HG03280 (cell line): ENCODE results near the gene SPOCK1.

Experiments used
- ATAC-seq: cut with Tn5 transposase; IDR thresholded peaks from one replicate; pipeline ENCODE4 v1.9.1; 2021; ENCODE audit warnings: mild to moderate bottlenecking, moderate library complexity; ENCODE audit not compliant: unreplicated experiment

The SPOCK1 gene

GRCh38 chr5:137091472-137091871, 407.7 kb downstream of the SPOCK1 start:
- no peak for ATAC-seq

GRCh38 chr5:137090721-137091120, 408.4 kb downstream of the SPOCK1 start:
- no peak for ATAC-seq

GRCh38 chr5:137090151-137090550, 409.0 kb downstream of the SPOCK1 start:
- ATAC-seq: no peak

GRCh38 chr5:137088175-137088574, 411.0 kb downstream of the SPOCK1 start:
- no peak for ATAC-seq

GRCh38 chr5:137086342-137086741, 412.8 kb downstream of the SPOCK1 start:
- no peak for ATAC-seq

- ATAC-seq: no peak
Measured at GRCh38 chr5:137085206-137085605, 413.9 kb downstream of the SPOCK1 start.

GRCh38 chr5:137084016-137084415, 415.1 kb downstream of the SPOCK1 start:
- ATAC-seq: no peak

GRCh38 chr5:137082951-137083350, 416.2 kb downstream of the SPOCK1 start:
- no peak for ATAC-seq

GRCh38 chr5:137078171-137078665, 420.9 kb downstream of the SPOCK1 start:
- no peak for ATAC-seq

- peak; percentile 87 for ATAC-seq
Measured at GRCh38 chr5:137075163-137075970, 423.8 kb downstream of the SPOCK1 start.

- no peak for ATAC-seq
Measured at GRCh38 chr5:137073189-137073588, 425.9 kb downstream of the SPOCK1 start.

GRCh38 chr5:137072361-137073115, 426.6 kb downstream of the SPOCK1 start:
- no peak for ATAC-seq

- ATAC-seq: no peak
Measured at GRCh38 chr5:137071931-137072330, 427.2 kb downstream of the SPOCK1 start.

GRCh38 chr5:137071526-137071925, 427.6 kb downstream of the SPOCK1 start:
- ATAC-seq: no peak

GRCh38 chr5:137070521-137070920, 428.6 kb downstream of the SPOCK1 start:
- ATAC-seq: no peak

GRCh38 chr5:137069358-137069757, 429.8 kb downstream of the SPOCK1 start:
- ATAC-seq: no peak

GRCh38 chr5:137061382-137061781, 437.7 kb downstream of the SPOCK1 start:
- no peak for ATAC-seq

- no peak for ATAC-seq
Measured at GRCh38 chr5:137058089-137058488, 441.0 kb downstream of the SPOCK1 start.

- no peak for ATAC-seq
Measured at GRCh38 chr5:137056676-137057075, 442.4 kb downstream of the SPOCK1 start.

GRCh38 chr5:137055271-137055872, 443.8 kb downstream of the SPOCK1 start:
- ATAC-seq: no peak

- ATAC-seq: no peak
Measured at GRCh38 chr5:137054792-137055191, 444.3 kb downstream of the SPOCK1 start.

- no peak for ATAC-seq
Measured at GRCh38 chr5:137054335-137054734, 444.8 kb downstream of the SPOCK1 start.
